Endothelial cell of umbilical vein (primary cell): Measurements from ENCODE around the gene GRAMD1A.

Experiments used
- POLR2A ChIP-seq: IDR thresholded peaks from 2 replicates; pipeline ENCODE4 v1.6.1; 2012; ENCODE audit warnings: low read depth, mild to moderate bottlenecking, control low read depth, low read length
- TF ChIP-seq, protein P1 (sequence below), 2 donors: IDR thresholded peaks; 1 replicate in 1 of 2; 2 replicates in 1 of 2; pipeline ENCODE4 v1.5.1; 2011; ENCODE audit warnings: low read length in 2 of 2, mild to moderate bottlenecking in 2 of 2, moderate library complexity in 2 of 2, control low read depth in 1 of 2, inconsistent platforms in 1 of 2, low read depth in 1 of 2; ENCODE audit not compliant: insufficient read depth in 1 of 2; ENCODE audit errors: extremely low read depth in 1 of 2

DNA sequence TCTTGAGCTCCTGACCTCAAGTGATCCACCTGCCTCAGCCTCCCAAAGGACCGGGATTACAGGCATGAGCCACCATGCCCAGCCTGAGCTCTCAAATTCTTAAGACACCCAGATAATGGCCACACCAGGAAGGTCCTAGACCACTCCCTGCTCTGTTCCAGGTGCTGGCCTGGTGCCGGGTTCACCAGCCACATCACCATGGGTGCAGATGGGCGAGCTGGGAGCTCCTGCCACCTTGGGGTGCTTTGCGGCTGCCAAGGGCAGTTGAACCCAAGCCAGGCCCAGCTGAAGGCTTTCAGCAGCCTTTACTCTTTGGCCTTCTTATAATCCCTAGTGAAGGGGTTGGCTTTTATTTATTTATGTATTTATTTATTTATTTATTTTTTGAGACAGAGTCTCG is 46.3 kb downstream of the GRAMD1A start:
- TF ChIP-seq POLR2A = no peak
- TF ChIP-seq, protein P1, sequence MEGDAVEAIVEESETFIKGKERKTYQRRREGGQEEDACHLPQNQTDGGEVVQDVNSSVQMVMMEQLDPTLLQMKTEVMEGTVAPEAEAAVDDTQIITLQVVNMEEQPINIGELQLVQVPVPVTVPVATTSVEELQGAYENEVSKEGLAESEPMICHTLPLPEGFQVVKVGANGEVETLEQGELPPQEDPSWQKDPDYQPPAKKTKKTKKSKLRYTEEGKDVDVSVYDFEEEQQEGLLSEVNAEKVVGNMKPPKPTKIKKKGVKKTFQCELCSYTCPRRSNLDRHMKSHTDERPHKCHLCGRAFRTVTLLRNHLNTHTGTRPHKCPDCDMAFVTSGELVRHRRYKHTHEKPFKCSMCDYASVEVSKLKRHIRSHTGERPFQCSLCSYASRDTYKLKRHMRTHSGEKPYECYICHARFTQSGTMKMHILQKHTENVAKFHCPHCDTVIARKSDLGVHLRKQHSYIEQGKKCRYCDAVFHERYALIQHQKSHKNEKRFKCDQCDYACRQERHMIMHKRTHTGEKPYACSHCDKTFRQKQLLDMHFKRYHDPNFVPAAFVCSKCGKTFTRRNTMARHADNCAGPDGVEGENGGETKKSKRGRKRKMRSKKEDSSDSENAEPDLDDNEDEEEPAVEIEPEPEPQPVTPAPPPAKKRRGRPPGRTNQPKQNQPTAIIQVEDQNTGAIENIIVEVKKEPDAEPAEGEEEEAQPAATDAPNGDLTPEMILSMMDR (IDR thresholded peaks at IDR 0.05; ENCODE audit: extremely low read depth in 1 of 2, insufficient read depth in 1 of 2, low read depth in 1 of 2, low read length in 2 of 2) = no peak
